ENCODE measurements around the gene DTX4.

The DTX4 gene

GRCh38 chr11:59152312-59152951 lies 19.5 kb upstream of the DTX4 start:
- Histone ChIP-seq H3F3A (ENCODE audit: low read depth) (no peaks in the 10 kb centered on the region; the same call in 1 of the 2 replicates), H3K9ac (ENCODE audit: low read depth, low read length, poor library complexity, severe bottlenecking) (no peak overlapping the region), H3K27me3 (ENCODE audit: insufficient read depth, low read length, poor library complexity, severe bottlenecking) (no peaks in the 10 kb centered on the region), H2AFZ (ENCODE audit: low read length) (no peak overlapping the region), H3K79me2 (ENCODE audit: insufficient read depth, low read length) (peaks cover 50% of the 10 kb centered on the region), H3K4me2 (ENCODE audit: low read depth, low read length, poor library complexity, severe bottlenecking) (no peak overlapping the region), H3K4me3 (ENCODE audit: low read length, poor library complexity, severe bottlenecking) (no peak overlapping the region), H4K20me1 (ENCODE audit: insufficient read depth, low read length, poor library complexity, severe bottlenecking) (peaks cover under 1% of the 10 kb centered on the region), H3K36me3 (ENCODE audit: insufficient read depth, low read length) (peaks cover 31% of the 10 kb centered on the region; the same call in 1 of the 2 replicates), H3K9me2 (replicated peaks; ENCODE audit: low read depth, low read length) (no peaks in the 10 kb centered on the region), H3K4me1 (ENCODE audit: insufficient read depth, low read length, poor library complexity, severe bottlenecking) (peaks cover 37% of the 10 kb centered on the region), H3K9me3 (ENCODE audit: insufficient read depth, low read depth, low read length) (no peaks in the 10 kb centered on the region)
- TF ChIP-seq EZH2phosphoT487 (IDR thresholded peaks at IDR 0.05; ENCODE audit: borderline replicate concordance) (no peak), CTCF (conservative IDR thresholded peaks at IDR 0.05; ENCODE audit: low read length) (no peak)

- Histone ChIP-seq H2AFZ (ENCODE audit: low read length) (no peak overlapping the region), H3K9me2 (replicated peaks; ENCODE audit: low read depth, low read length) (no peaks in the 10 kb centered on the region), H3K9me3 (ENCODE audit: insufficient read depth, low read depth, low read length) (no peaks in the 10 kb centered on the region), H3K36me3 (ENCODE audit: insufficient read depth, low read length) (peaks cover 21% of the 10 kb centered on the region; the same call in 1 of the 2 replicates), H4K20me1 (ENCODE audit: insufficient read depth, low read length, poor library complexity, severe bottlenecking) (no peaks in the 10 kb centered on the region), H3K4me3 (ENCODE audit: low read length, poor library complexity, severe bottlenecking) (no peak overlapping the region), H3K9ac (ENCODE audit: low read depth, low read length, poor library complexity, severe bottlenecking) (no peak overlapping the region), H3K27me3 (ENCODE audit: insufficient read depth, low read length, poor library complexity, severe bottlenecking) (no peaks in the 10 kb centered on the region), H3F3A (ENCODE audit: low read depth) (no peaks in the 10 kb centered on the region; the same call in 1 of the 2 replicates), H3K4me1 (ENCODE audit: insufficient read depth, low read length, poor library complexity, severe bottlenecking) (peaks cover 23% of the 10 kb centered on the region), H3K79me2 (ENCODE audit: insufficient read depth, low read length) (peaks cover 29% of the 10 kb centered on the region), H3K4me2 (ENCODE audit: low read depth, low read length, poor library complexity, severe bottlenecking) (peak overlapping the region; percentile 22)
- TF ChIP-seq EZH2phosphoT487 (IDR thresholded peaks at IDR 0.05; ENCODE audit: borderline replicate concordance) (no peak), CTCF (conservative IDR thresholded peaks at IDR 0.05; ENCODE audit: low read length) (peak; percentile 27; the same call in 1 of the 2 replicates)
Observed at GRCh38 chr11:59154610-59155009, 17.3 kb upstream of the DTX4 start.

GRCh38 chr11:59157433-59157832 lies 14.5 kb upstream of the DTX4 start:
- H3K4me3 ChIP-seq (ENCODE audit: low read length, poor library complexity, severe bottlenecking), result no peak overlapping the region

More at GRCh38 chr11:59157433-59157832, 14.5 kb upstream of the DTX4 start:
- Histone ChIP-seq H3K9me3 (ENCODE audit: insufficient read depth, low read depth, low read length) (no peaks in the 10 kb centered on the region), H3K36me3 (ENCODE audit: insufficient read depth, low read length) (peaks cover 4% of the 10 kb centered on the region; the same call in 1 of the 2 replicates), H4K20me1 (ENCODE audit: insufficient read depth, low read length, poor library complexity, severe bottlenecking) (no peaks in the 10 kb centered on the region), H3K79me2 (ENCODE audit: insufficient read depth, low read length) (peaks cover 4% of the 10 kb centered on the region; the same call in 1 of the 2 replicates), H3K9ac (ENCODE audit: low read depth, low read length, poor library complexity, severe bottlenecking) (no peak overlapping the region), H3F3A (ENCODE audit: low read depth) (no peaks in the 10 kb centered on the region; the same call in 1 of the 2 replicates), H2AFZ (ENCODE audit: low read length) (no peak overlapping the region), H3K27me3 (ENCODE audit: insufficient read depth, low read length, poor library complexity, severe bottlenecking) (no peaks in the 10 kb centered on the region), H3K4me1 (ENCODE audit: insufficient read depth, low read length, poor library complexity, severe bottlenecking) (peaks cover 23% of the 10 kb centered on the region), H3K9me2 (replicated peaks; ENCODE audit: low read depth, low read length) (no peaks in the 10 kb centered on the region), H3K4me2 (ENCODE audit: low read depth, low read length, poor library complexity, severe bottlenecking) (no peak overlapping the region)
- TF ChIP-seq CTCF (conservative IDR thresholded peaks at IDR 0.05; ENCODE audit: low read length) (no peak), EZH2phosphoT487 (IDR thresholded peaks at IDR 0.05; ENCODE audit: borderline replicate concordance) (no peak)

Data from Loucy (cell line).